PC-9 (cell line): ENCODE data around the gene DLL4. TPM values are rescaled to one million over a fixed set of nuclear protein-coding genes. Genes with fewer than 3 reads are reported as not detected.

Experiments
- BruUV-seq: library from RNA; stranded (reverse); fragments of 400-500 nt; replicated peaks from 2 replicates; lab custom pipeline; 2021; lab: Mats Ljungman, UMichigan
- CTCF ChIA-PET: fragments of 300-600 bp; sonication (Branson Sonifier 250); formaldehyde crosslinking; loops from one replicate; lab custom pipeline; 2022; ENCODE audit warnings: antibody characterized with exemption; lab: Charles Lee
- POLR2A ChIA-PET: fragments of 300-600 bp; sonication (Branson Sonifier 250); formaldehyde crosslinking; loops from one replicate; lab custom pipeline; 2022; ENCODE audit warnings: antibody characterized with exemption; ENCODE audit not compliant: unreplicated experiment; lab: Charles Lee
- DNase-seq, 2 experiments: peaks; one replicate each; pipeline versions ENCODE4 v3.0.0 to v3.0.0-alpha.2; 2015 to 2022; ENCODE audit warnings: mixed read lengths in 1 of 2
- H2AFZ ChIP-seq: fragments of 200-600 bp; sonication (generic); 2 replicates; pipeline ENCODE4 v1.8.1; 2017; ENCODE audit warnings: antibody characterized with exemption
- H3F3A ChIP-seq: fragments of 200-600 bp; sonication (generic); 2 replicates; pipeline ENCODE4 v1.8.1; 2017; ENCODE audit warnings: antibody characterized with exemption, mild to moderate bottlenecking, low read depth; ENCODE audit not compliant: insufficient read depth
- H3K27ac ChIP-seq: fragments of 200-600 bp; sonication (generic); 2 replicates; pipeline ENCODE4 v1.6.1; 2016; ENCODE audit warnings: mixed run types
- H3K27me3 ChIP-seq: fragments of 200-600 bp; sonication (generic); 2 replicates; pipeline ENCODE4 v1.6.1; 2016; ENCODE audit warnings: low read depth, mixed run types; ENCODE audit not compliant: insufficient read depth
- H3K36me3 ChIP-seq: fragments of 200-600 bp; sonication (generic); 2 replicates; pipeline ENCODE4 v1.6.1; 2016; ENCODE audit warnings: low read depth, mixed run types
- H3K4me1 ChIP-seq: fragments of 200-600 bp; sonication (generic); replicated peaks from 2 replicates; pipeline ENCODE4 v1.6.1; 2016; ENCODE audit warnings: mixed run types; ENCODE audit not compliant: insufficient read depth
- H3K4me2 ChIP-seq: fragments of 200-600 bp; sonication (generic); 2 replicates; pipeline ENCODE4 v1.6.1; 2017; ENCODE audit warnings: mixed run types
- H3K4me3 ChIP-seq: fragments of 200-600 bp; sonication (generic); 2 replicates; pipeline ENCODE4 v1.6.1; 2016; ENCODE audit warnings: mixed run types
- H3K79me2 ChIP-seq: fragments of 200-600 bp; sonication (generic); 2 replicates; pipeline ENCODE4 v1.6.1; 2017; ENCODE audit warnings: low read depth, mixed run types
- H3K9me2 ChIP-seq: fragments of 200-600 bp; sonication (generic); 2 replicates; pipeline ENCODE4 v1.8.1; 2017; ENCODE audit warnings: mild to moderate bottlenecking; ENCODE audit not compliant: insufficient read depth
- H3K9me3 ChIP-seq: fragments of 200-600 bp; sonication (generic); 2 replicates; pipeline ENCODE4 v1.8.1; 2016; ENCODE audit warnings: low read depth; ENCODE audit not compliant: insufficient read depth
- H4K20me1 ChIP-seq: fragments of 200-600 bp; sonication (generic); 2 replicates; pipeline ENCODE4 v1.8.1; 2017; ENCODE audit not compliant: insufficient read depth
- CTCF ChIP-seq: fragments of 200-600 bp; sonication (generic); conservative IDR thresholded peaks from 2 replicates; pipeline ENCODE4 v1.6.1; 2017; ENCODE audit warnings: mixed run types, antibody characterized with exemption, mild to moderate bottlenecking, moderate library complexity
- EZH2 ChIP-seq: fragments of 200-600 bp; sonication (generic); IDR thresholded peaks from 2 replicates; pipeline ENCODE4 v1.8.0; 2017; ENCODE audit warnings: antibody characterized with exemption, low read depth
- intact Hi-C: fragments of 100-400 bp; cut with micrococcal nuclease; formaldehyde crosslinking; loops from one replicate; pipeline ENCODE4 v1.10.0; 2022; ENCODE audit not compliant: unreplicated experiment
- total RNA-seq: library from RNA; stranded (reverse); gene quantifications from 2 replicates; pipeline ENCODE4 v1.2.3, GENCODE V29; 2021

DLL4 gene
- total RNA-seq, 1 experiment from 2014 or later: 0.48 TPM

GRCh38 chr15:40955141-40955903 is 26.2 kb downstream of the DLL4 start:
- peaks cover 28% of the 10 kb centered on the region for H4K20me1 ChIP-seq
- H3F3A ChIP-seq: peaks cover 8% of the 10 kb centered on the region
- ChIA-PET CTCF (interaction anchor here (0.7 kb wide), 1 partner anchor 243 kb away, joined by 3 read pairs; no protein-coding TSS in a partner anchor), POLR2A (no interaction called here)
- no peak overlapping the region for H2AFZ ChIP-seq
- 0 out of 2 replicates have a peak, but pooled peaks cover 4% of the 10 kb centered on the region for H3K79me2 ChIP-seq
- no peaks in the 10 kb centered on the region for H3K9me2 ChIP-seq
- DNase-seq: no peak
- peaks cover 15% of the 10 kb centered on the region for H3K4me1 ChIP-seq
- no peak for TF ChIP-seq CTCF
- no peak for TF ChIP-seq EZH2
- intact Hi-C loops: no loop called here
- no peak overlapping the region for H3K27ac ChIP-seq
- H3K9me3 ChIP-seq: no peaks in the 10 kb centered on the region
- no peak overlapping the region for H3K4me3 ChIP-seq
- no peaks in the 10 kb centered on the region for H3K27me3 ChIP-seq
- no TSS peak for BruUV-seq
- peak overlapping the region; percentile 93 for H3K4me2 ChIP-seq
- H3K36me3 ChIP-seq: 0 out of 2 replicates have a peak, but pooled peaks cover 9% of the 10 kb centered on the region

- H3K9me2 ChIP-seq: no peaks in the 10 kb centered on the region
- H3K9me3 ChIP-seq: no peaks in the 10 kb centered on the region
- no peak for TF ChIP-seq CTCF
- intact Hi-C loops: no loop called here
- H3K4me1 ChIP-seq: peaks cover 22% of the 10 kb centered on the region
- peaks cover 28% of the 10 kb centered on the region for H4K20me1 ChIP-seq
- H3K36me3 ChIP-seq: 0 out of 2 replicates have a peak, but pooled peaks cover 9% of the 10 kb centered on the region
- H3K79me2 ChIP-seq: 0 out of 2 replicates have a peak, but pooled peaks cover 4% of the 10 kb centered on the region
- no peak for DNase-seq
- H3K4me3 ChIP-seq: no peak overlapping the region
- H3K27ac ChIP-seq: no peak overlapping the region
- H3K4me2 ChIP-seq: peak overlapping the region; percentile 93; the same call in 1 of the 2 replicates
- no peaks in the 10 kb centered on the region for H3K27me3 ChIP-seq
- ChIA-PET CTCF (no interaction called here), POLR2A (interaction anchor here (0.5 kb wide), 1 partner anchor 223 kb away, joined by 14 read pairs; no protein-coding TSS in a partner anchor)
- BruUV-seq: no TSS peak
- peaks cover 8% of the 10 kb centered on the region for H3F3A ChIP-seq
- H2AFZ ChIP-seq: no peak overlapping the region
Observed at GRCh38 chr15:40955930-40956540, 26.9 kb downstream of the DLL4 start.

GRCh38 chr15:40956541-40956982 is 27.4 kb downstream of the DLL4 start:
- H3K4me2 ChIP-seq: no peak overlapping the region
- POLR2A ChIA-PET: interaction anchor here (0.5 kb wide), 1 partner anchor 222 kb away, joined by 14 read pairs; no protein-coding TSS in a partner anchor

More at GRCh38 chr15:40956541-40956982, 27.4 kb downstream of the DLL4 start:
- no peak overlapping the region for H3K4me3 ChIP-seq
- no peak overlapping the region for H3K27ac ChIP-seq
- H3K9me3 ChIP-seq: no peaks in the 10 kb centered on the region
- no peaks in the 10 kb centered on the region for H3K9me2 ChIP-seq
- H3F3A ChIP-seq: peaks cover 8% of the 10 kb centered on the region
- H3K27me3 ChIP-seq: no peaks in the 10 kb centered on the region
- H2AFZ ChIP-seq: no peak overlapping the region
- 0 out of 2 replicates have a peak, but pooled peaks cover 9% of the 10 kb centered on the region for H3K36me3 ChIP-seq
- CTCF ChIA-PET: no interaction called here
- TF ChIP-seq CTCF (no peak), EZH2 (no peak)
- H3K4me1 ChIP-seq: peaks cover 23% of the 10 kb centered on the region
- intact Hi-C loops: no loop called here
- H3K79me2 ChIP-seq: 0 out of 2 replicates have a peak, but pooled peaks cover 4% of the 10 kb centered on the region
- no TSS peak for BruUV-seq
- H4K20me1 ChIP-seq: peaks cover 28% of the 10 kb centered on the region
- no peak for DNase-seq
